Measurements from ENCODE around the gene SP7. TPM values are rescaled to one million over a fixed set of nuclear protein-coding genes. Genes with fewer than 3 reads are reported as not detected.
"Not testable (repeated sequence)": the region's sequence is repeated elsewhere in the genome, so short reads cannot be mapped to it uniquely, and the experiment has no call there.

Gene SP7
- total RNA-seq, 1 experiment from 2014 or later = not detected

GRCh38 chr12:53346491-53346890 is 10.3 kb upstream of the SP7 start:
- DNase-seq (ENCODE audit: low read depth) = no peak

GRCh38 chr12:53345486-53346188 is 9.5 kb upstream of the SP7 start:
- DNase-seq (ENCODE audit: low read depth) = no peak

GRCh38 chr12:53344824-53345485 is 8.8 kb upstream of the SP7 start:
- DNase-seq (ENCODE audit: low read depth) = peak; percentile 70

GRCh38 chr12:53344487-53344823 is 8.3 kb upstream of the SP7 start:
- DNase-seq (ENCODE audit: low read depth) = no peak

- no peak for DNase-seq (ENCODE audit: low read depth)
Observed at GRCh38 chr12:53343969-53344368, 7.8 kb upstream of the SP7 start.

GRCh38 chr12:53343449-53343848 is 7.3 kb upstream of the SP7 start:
- no peak for DNase-seq (ENCODE audit: low read depth)

GRCh38 chr12:53340398-53340797 is 4.2 kb upstream of the SP7 start:
- no peak for DNase-seq (ENCODE audit: low read depth)

GRCh38 chr12:53338916-53339315 is 2.8 kb upstream of the SP7 start:
- DNase-seq (ENCODE audit: low read depth) = no peak

- DNase-seq (ENCODE audit: low read depth) = no peak
Observed at GRCh38 chr12:53338017-53338416, 1.9 kb upstream of the SP7 start.

- no peak for DNase-seq (ENCODE audit: low read depth)
Observed at GRCh38 chr12:53334822-53335221, 1.3 kb downstream of the SP7 start.

- DNase-seq (ENCODE audit: low read depth) = no peak
Observed at GRCh38 chr12:53333845-53334244, 2.3 kb downstream of the SP7 start.

GRCh38 chr12:53333289-53333688 is 2.9 kb downstream of the SP7 start:
- DNase-seq (ENCODE audit: low read depth) = no peak

- DNase-seq (ENCODE audit: low read depth) = no peak
Observed at GRCh38 chr12:53332744-53333143, 3.4 kb downstream of the SP7 start.

- DNase-seq (ENCODE audit: low read depth) = not testable (repeated sequence)
Observed at GRCh38 chr12:53332339-53332738, 3.8 kb downstream of the SP7 start.

GRCh38 chr12:53330671-53331070 is 5.5 kb downstream of the SP7 start:
- DNase-seq (ENCODE audit: low read depth) = no peak

- DNase-seq (ENCODE audit: low read depth) = no peak
Observed at GRCh38 chr12:53328043-53328435, 8.1 kb downstream of the SP7 start.

GRCh38 chr12:53327435-53328042 is 8.6 kb downstream of the SP7 start:
- peak; percentile 30 for DNase-seq (ENCODE audit: low read depth)

GRCh38 chr12:53326460-53327185 is 9.5 kb downstream of the SP7 start:
- no peak for DNase-seq (ENCODE audit: low read depth)

GRCh38 chr12:53325511-53326061 is 10.6 kb downstream of the SP7 start:
- DNase-seq (ENCODE audit: low read depth) = no peak

GRCh38 chr12:53324779-53325510 is 11.2 kb downstream of the SP7 start:
- DNase-seq (ENCODE audit: low read depth) = peak; percentile 86

GRCh38 chr12:53324113-53324778 is 11.9 kb downstream of the SP7 start:
- DNase-seq (ENCODE audit: low read depth) = no peak

Measured in M059J (cell line).